PFSK-1 (cell line): ENCODE results near the gene BCR.

ENCODE experiments used
- FOXP2 ChIP-seq: optimal IDR thresholded peaks from 2 replicates; pipeline ENCODE3; 2011; ENCODE audit warnings: borderline replicate concordance, control low read depth, inconsistent platforms; ENCODE audit not compliant: insufficient read depth; ENCODE audit errors: extremely low read length, extremely low read depth
- POLR2AphosphoS5 ChIP-seq: IDR thresholded peaks from 2 replicates; pipeline ENCODE4 v1.6.1; 2012; ENCODE audit warnings: low read depth, mild to moderate bottlenecking, control low read depth, low read length, moderate library complexity
- REST ChIP-seq, 2 experiments: IDR thresholded peaks; 2 replicates each; pipeline versions ENCODE4 v1.6.1 to v1.8.0; 2011 to 2012; ENCODE audit warnings: low read depth in 2 of 2, low read length in 2 of 2, control low read depth in 1 of 2, inconsistent platforms in 1 of 2, mild to moderate bottlenecking in 1 of 2, moderate library complexity in 1 of 2; ENCODE audit not compliant: insufficient read depth in 1 of 2
- SIN3A ChIP-seq: IDR thresholded peaks from 2 replicates; pipeline ENCODE4 v1.6.1; 2012; ENCODE audit warnings: mild to moderate bottlenecking, low read length, moderate library complexity, borderline replicate concordance; ENCODE audit not compliant: insufficient read depth
- TAF1 ChIP-seq: IDR thresholded peaks from 2 replicates; pipeline ENCODE4 v1.6.1; 2012; ENCODE audit warnings: low read length, control low read depth, borderline replicate concordance; ENCODE audit not compliant: insufficient read depth

The BCR gene

DNA sequence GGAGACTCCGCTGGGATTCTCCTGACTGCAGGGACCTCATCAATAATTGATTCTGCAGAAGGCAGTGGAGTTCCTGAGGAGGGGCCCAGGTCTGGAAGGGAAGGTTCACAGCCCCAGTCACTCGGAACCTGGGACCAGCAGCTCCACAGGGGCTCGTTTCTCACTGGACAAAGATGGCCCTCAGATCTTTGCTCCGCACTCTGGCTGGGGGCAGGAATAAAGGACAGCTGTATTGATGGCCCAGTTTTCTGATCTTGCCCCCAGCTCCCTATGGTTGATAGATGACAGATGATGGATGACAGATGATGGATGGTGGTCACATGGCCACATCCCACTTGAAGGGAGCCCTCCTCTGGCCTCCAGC lies 11.3 kb upstream of the BCR start:
- TF ChIP-seq SIN3A, result no peak

GRCh38 chr22:23175817-23176644 lies 4.3 kb upstream of the BCR start:
- TF ChIP-seq FOXP2 (no peak), POLR2AphosphoS5 (no peak)

- TF ChIP-seq POLR2AphosphoS5 (no peak), SIN3A (no peak), REST (IDR thresholded peaks at IDR 0.05; ENCODE audit: insufficient read depth in 1 of 2, low read depth in 2 of 2, low read length in 2 of 2) (no peak), FOXP2 (no peak), TAF1 (no peak)
These were observed 3.7 kb upstream of the BCR start for GRCh38 chr22:23176645-23177027.

- TF ChIP-seq REST (IDR thresholded peaks at IDR 0.05; ENCODE audit: insufficient read depth in 1 of 2, low read depth in 2 of 2, low read length in 2 of 2), result no peak
- TF ChIP-seq POLR2AphosphoS5, result no peak
- TF ChIP-seq TAF1, result no peak
- no peak for TF ChIP-seq FOXP2
- no peak for TF ChIP-seq SIN3A
These were observed 3.1 kb upstream of the BCR start for GRCh38 chr22:23177197-23177596.

- no peak for TF ChIP-seq TAF1
- TF ChIP-seq FOXP2, result no peak
- TF ChIP-seq REST (IDR thresholded peaks at IDR 0.05; ENCODE audit: insufficient read depth in 1 of 2, low read depth in 2 of 2, low read length in 2 of 2), result no peak
- no peak for TF ChIP-seq POLR2AphosphoS5
- no peak for TF ChIP-seq SIN3A
These were observed 1.6 kb upstream of the BCR start for GRCh38 chr22:23178512-23179254.
